Spleen (tissue), 11 donors: ENCODE results near the gene SECTM1. TPM values are rescaled to one million over a fixed set of nuclear protein-coding genes. Genes with fewer than 3 reads are reported as not detected.

Source experiments
- DNase-seq: peaks from one replicate; pipeline ENCODE4 v3.0.0-alpha.2; 2020
- H3K27ac ChIP-seq, 8 donors: fragments of 200-600 bp; sonication (generic) in 7 of 8; 1 replicate in 4 of 8; 2 replicates in 4 of 8; pipeline versions ENCODE4 v1.5.0 to v1.8.0; 2016 to 2021; ENCODE audit warnings: inconsistent platforms in 4 of 8, mild to moderate bottlenecking in 4 of 8, moderate library complexity in 1 of 8
- H3K27me3 ChIP-seq, 7 donors: fragments of 200-600 bp; sonication (generic) in 6 of 7; replicated peaks in 1 of 7; 1 replicate in 4 of 7; 2 replicates in 3 of 7; pipeline versions ENCODE4 v1.5.0 to v1.8.0; 2016 to 2021; ENCODE audit warnings: inconsistent platforms in 3 of 7, mild to moderate bottlenecking in 1 of 7
- H3K36me3 ChIP-seq, 6 donors: fragments of 200-600 bp; sonication (generic) in 5 of 6; 1 replicate in 4 of 6; 2 replicates in 2 of 6; pipeline versions ENCODE4 v1.5.0 to v1.8.0; 2016 to 2021; ENCODE audit warnings: inconsistent platforms in 2 of 6
- H3K4me1 ChIP-seq, 6 donors: fragments of 200-600 bp; sonication (generic) in 5 of 6; 1 replicate in 3 of 6; 2 replicates in 3 of 6; pipeline versions ENCODE4 v1.5.0 to v1.8.0; 2016 to 2021; ENCODE audit warnings: inconsistent platforms in 3 of 6
- H3K4me3 ChIP-seq, 8 donors: fragments of 200-600 bp; sonication (generic) in 7 of 8; 1 replicate in 4 of 8; 2 replicates in 4 of 8; pipeline versions ENCODE4 v1.5.0 to v1.8.0; 2016 to 2021; ENCODE audit warnings: inconsistent platforms in 4 of 8, mild to moderate bottlenecking in 4 of 8, moderate library complexity in 2 of 8
- H3K9me3 ChIP-seq, 8 donors: fragments of 200-600 bp; sonication (generic) in 7 of 8; 1 replicate in 4 of 8; 2 replicates in 4 of 8; pipeline versions ENCODE4 v1.5.0 to v1.8.0; 2016 to 2021; ENCODE audit warnings: inconsistent platforms in 4 of 8
- POLR2A ChIP-seq, 3 donors: fragments of 450-650 bp; IDR thresholded peaks; one replicate each; pipeline ENCODE4 v1.5.1; 2017; ENCODE audit warnings: antibody characterized with exemption in 3 of 3, mild to moderate bottlenecking in 1 of 3
- POLR2AphosphoS5 ChIP-seq, 3 donors: sonication (generic); formaldehyde crosslinking; IDR thresholded peaks; one replicate each; pipeline ENCODE4 v1.5.1; 2017; ENCODE audit warnings: antibody characterized with exemption in 3 of 3
- WGBS, 5 donors: extraction: QIAGEN DNeasy Blood & Tissue Kit in 3 of 5; methylation state at CpG; one replicate each; pipeline versions ENCODE4 v1.1.5 to v1.1.7; 2013 to 2018; 5-methylcytosine and 5-hydroxymethylcytosine counted together
- intact Hi-C: fragments of 100-400 bp; cut with DNase I; formaldehyde crosslinking; loops from one replicate; pipeline ENCODE4 v1.15.0; 2023; ENCODE audit warnings: low total_unique reads
- polyA plus RNA-seq, 3 donors: library from polyadenylated mRNA; stranded (reverse); fragments of 200-250 nt; gene quantifications; one replicate each; pipeline ENCODE4 v1.2.1, GENCODE V29; 2013
- total RNA-seq, 7 donors: library from RNA; depleted of rRNA in 3 of 7; stranded (reverse); fragments of >200 nt in 3 of 7; fragmentation: NEBNext Ultra II Directional in 4 of 7; extraction: Animal tissue kit (Norgen Biotek cat#: 25700) in 4 of 7; gene quantifications; one replicate each; pipeline versions ENCODE4 v1.1.0 to v1.2.1, GENCODE V29; 2016 to 2021
- TF ChIP-seq, protein P1 (sequence below), 11 experiments: fragments of 200-600 bp in 7 of 11; fragments of 450-650 bp in 4 of 11; sonication (generic) in 4 of 11; IDR thresholded peaks in 8 of 11; conservative IDR thresholded peaks in 3 of 11; 1 replicate in 7 of 11; 2 replicates in 4 of 11; pipeline versions ENCODE4 v1.4.0 to v1.8.0; 2016 to 2021; ENCODE audit warnings: antibody characterized with exemption in 11 of 11, inconsistent platforms in 4 of 11, mild to moderate bottlenecking in 1 of 11
- donor health status: healthy with polysubstance abuse.
- donor health status: DM: no; HTN: no; CAD: no; lungs with moderate emphysema.
- donor health status: DM: no; HTN: no; CAD: no.
- donor health status: Bipolar disorder and iron deficiency.
- donor health status: healthy.
- donor health status: DM: no; HTN: no; CAD: no.
- donor health status: DM: yes; HTN: yes; CAD: no.

SECTM1 gene
- total and polyA plus RNA-seq, 10 donors: 6.0 to 141 (median 60.4) TPM

DNA sequence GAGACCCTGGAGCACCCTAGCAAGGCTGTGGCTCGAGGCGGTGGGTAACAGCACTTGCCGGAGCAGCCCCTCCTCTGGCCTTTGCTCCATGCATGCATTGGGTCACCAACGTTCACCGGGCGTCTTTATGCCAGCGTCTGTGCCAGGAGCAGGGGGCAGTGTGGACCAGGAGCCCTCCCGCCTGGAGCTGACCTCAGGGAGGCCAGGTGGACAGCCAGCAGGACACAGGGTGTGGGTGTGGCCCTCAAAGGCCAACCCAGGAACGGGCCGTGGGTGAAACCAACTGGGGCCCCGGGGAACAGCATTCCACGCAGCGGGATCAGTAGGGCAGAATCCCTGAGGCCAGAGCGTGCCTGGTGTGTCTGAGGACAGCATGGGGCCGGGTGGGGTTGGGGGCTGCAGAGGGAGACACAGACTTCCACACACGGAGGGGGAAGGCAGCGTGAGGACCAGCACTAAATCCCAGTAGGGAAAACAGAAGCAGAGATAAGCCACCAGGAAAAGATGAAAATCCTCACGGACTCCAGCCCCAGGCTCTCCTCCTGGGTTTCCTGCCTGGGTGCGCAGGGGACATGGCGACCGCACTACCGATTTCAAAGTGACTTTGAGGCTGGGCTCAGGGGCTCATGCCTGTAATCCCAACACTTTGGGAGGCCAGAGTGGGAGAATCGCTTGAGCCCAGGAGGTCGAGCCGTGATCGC lies 13.3 kb downstream of the SECTM1 start:
- WGBS, 5 donors: 75 to 86% (median 82%) methylated on average over 22 to 26 of the region's 26 CpGs
- TF ChIP-seq, protein P1, sequence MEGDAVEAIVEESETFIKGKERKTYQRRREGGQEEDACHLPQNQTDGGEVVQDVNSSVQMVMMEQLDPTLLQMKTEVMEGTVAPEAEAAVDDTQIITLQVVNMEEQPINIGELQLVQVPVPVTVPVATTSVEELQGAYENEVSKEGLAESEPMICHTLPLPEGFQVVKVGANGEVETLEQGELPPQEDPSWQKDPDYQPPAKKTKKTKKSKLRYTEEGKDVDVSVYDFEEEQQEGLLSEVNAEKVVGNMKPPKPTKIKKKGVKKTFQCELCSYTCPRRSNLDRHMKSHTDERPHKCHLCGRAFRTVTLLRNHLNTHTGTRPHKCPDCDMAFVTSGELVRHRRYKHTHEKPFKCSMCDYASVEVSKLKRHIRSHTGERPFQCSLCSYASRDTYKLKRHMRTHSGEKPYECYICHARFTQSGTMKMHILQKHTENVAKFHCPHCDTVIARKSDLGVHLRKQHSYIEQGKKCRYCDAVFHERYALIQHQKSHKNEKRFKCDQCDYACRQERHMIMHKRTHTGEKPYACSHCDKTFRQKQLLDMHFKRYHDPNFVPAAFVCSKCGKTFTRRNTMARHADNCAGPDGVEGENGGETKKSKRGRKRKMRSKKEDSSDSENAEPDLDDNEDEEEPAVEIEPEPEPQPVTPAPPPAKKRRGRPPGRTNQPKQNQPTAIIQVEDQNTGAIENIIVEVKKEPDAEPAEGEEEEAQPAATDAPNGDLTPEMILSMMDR (IDR thresholded peaks at IDR 0.05 in 8 of 11, conservative IDR thresholded peaks at IDR 0.05 in 3 of 11): no peak
- TF ChIP-seq POLR2A (IDR thresholded peaks at IDR 0.05) (no peak), POLR2AphosphoS5 (IDR thresholded peaks at IDR 0.05) (no peak)
- Histone ChIP-seq H3K27me3 (peaks cover 0 to 51% (median 9%) of the 10 kb centered on the region in 7 donors), H3K36me3 (peaks cover 0 to 35% (median 0%) of the 10 kb centered on the region in 6 donors), H3K27ac (no peak overlapping the region), H3K4me3 (no peak overlapping the region), H3K4me1 (peaks cover 3 to 42% (median 24%) of the 10 kb centered on the region in 6 donors), H3K9me3 (no peaks in the 10 kb centered on the region)
- peak; percentile 74 for DNase-seq
- intact Hi-C loops: loop anchor here (5.0 to 10.0 kb wide), 2 partner anchors 83 to 115 kb away; no protein-coding TSS in a partner anchor

GRCh38 chr17:82319619-82320062 lies 13.9 kb downstream of the SECTM1 start:
- Histone ChIP-seq H3K36me3 (peaks cover 0 to 31% (median 0%) of the 10 kb centered on the region in 6 donors), H3K9me3 (no peaks in the 10 kb centered on the region), H3K4me1 (peaks cover 3 to 48% (median 31%) of the 10 kb centered on the region in 6 donors), H3K27ac (no peak overlapping the region), H3K4me3 (no peak overlapping the region), H3K27me3 (peaks cover 0 to 58% (median 14%) of the 10 kb centered on the region in 7 donors)
- DNase-seq: no peak
- no peak for TF ChIP-seq POLR2A (IDR thresholded peaks at IDR 0.05)
- TF ChIP-seq POLR2AphosphoS5 (IDR thresholded peaks at IDR 0.05): peak; percentile 44 to 85 (median 56)
- WGBS, 5 donors: 95 to 96% (median 96%) methylated on average over 31 to 35 of the region's 35 CpGs
- intact Hi-C loops: loop anchor here (5.0 to 10.0 kb wide), 2 partner anchors 82 to 115 kb away; no protein-coding TSS in a partner anchor

- Histone ChIP-seq H3K4me3 (no peak overlapping the region), H3K4me1 (peaks cover 3 to 55% (median 35%) of the 10 kb centered on the region in 6 donors), H3K9me3 (no peaks in the 10 kb centered on the region), H3K27me3 (peaks cover 0 to 64% (median 19%) of the 10 kb centered on the region in 7 donors), H3K27ac (no peak overlapping the region), H3K36me3 (peaks cover 0 to 31% (median 0%) of the 10 kb centered on the region in 6 donors)
- 93 to 97% (median 96%) methylated on average over 76 of the region's 76 CpGs for WGBS, 5 donors
- DNase-seq: no peak
- intact Hi-C loops: no loop called here
- no peak for TF ChIP-seq POLR2A (IDR thresholded peaks at IDR 0.05)
- TF ChIP-seq, protein P1 (IDR thresholded peaks at IDR 0.05 in 8 of 11, conservative IDR thresholded peaks at IDR 0.05 in 3 of 11): no peak
These were observed 14.6 kb downstream of the SECTM1 start for GRCh38 chr17:82318772-82319606.

DNA sequence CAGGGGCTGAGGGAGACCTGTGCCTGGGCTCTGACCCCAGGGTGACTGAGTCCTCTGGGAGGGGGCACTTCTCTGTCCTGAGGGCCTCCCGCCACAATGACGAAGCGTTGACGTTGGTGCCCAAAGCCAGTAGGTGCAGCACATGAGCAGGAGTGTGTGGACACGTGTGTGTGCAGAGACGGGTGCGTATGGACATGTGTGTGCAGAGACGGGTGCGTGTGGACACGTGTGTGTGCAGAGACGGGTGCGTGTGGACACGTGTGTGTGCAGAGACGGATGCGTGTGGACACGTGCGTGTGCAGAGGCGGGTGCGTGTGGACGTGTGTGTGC lies 15.4 kb downstream of the SECTM1 start:
- peak overlapping the region in 1 of 8 donors; percentile 88 for H3K27ac ChIP-seq
- WGBS, 5 donors: 93 to 98% (median 95%) methylated on average over 20 of the region's 20 CpGs
- peaks cover 3 to 55% (median 35%) of the 10 kb centered on the region in 6 donors for H3K4me1 ChIP-seq
- no peak overlapping the region for H3K4me3 ChIP-seq
- intact Hi-C loops: no loop called here
- H3K36me3 ChIP-seq: peaks cover 0 to 27% (median 0%) of the 10 kb centered on the region in 6 donors
- DNase-seq: no peak
- peaks cover 0 to 70% (median 21%) of the 10 kb centered on the region in 7 donors for H3K27me3 ChIP-seq
- no peaks in the 10 kb centered on the region for H3K9me3 ChIP-seq
- TF ChIP-seq POLR2A (IDR thresholded peaks at IDR 0.05): no peak
- TF ChIP-seq POLR2AphosphoS5 (IDR thresholded peaks at IDR 0.05): no peak
- TF ChIP-seq, protein P1 (IDR thresholded peaks at IDR 0.05 in 8 of 11, conservative IDR thresholded peaks at IDR 0.05 in 3 of 11): no peak
